ENCODE results near the gene NPB. TPM values are rescaled to one million over a fixed set of nuclear protein-coding genes. Genes with fewer than 3 reads are reported as not detected.

The NPB gene
- total RNA-seq, 1 donor from 2014 or later = 2.0 TPM

- DNase-seq = no peak
Measured at GRCh38 chr17:81926451-81927151, 24.6 kb downstream of the NPB start.

GRCh38 chr17:81927152-81927652 is 25.2 kb downstream of the NPB start:
- no peak for DNase-seq

DNA sequence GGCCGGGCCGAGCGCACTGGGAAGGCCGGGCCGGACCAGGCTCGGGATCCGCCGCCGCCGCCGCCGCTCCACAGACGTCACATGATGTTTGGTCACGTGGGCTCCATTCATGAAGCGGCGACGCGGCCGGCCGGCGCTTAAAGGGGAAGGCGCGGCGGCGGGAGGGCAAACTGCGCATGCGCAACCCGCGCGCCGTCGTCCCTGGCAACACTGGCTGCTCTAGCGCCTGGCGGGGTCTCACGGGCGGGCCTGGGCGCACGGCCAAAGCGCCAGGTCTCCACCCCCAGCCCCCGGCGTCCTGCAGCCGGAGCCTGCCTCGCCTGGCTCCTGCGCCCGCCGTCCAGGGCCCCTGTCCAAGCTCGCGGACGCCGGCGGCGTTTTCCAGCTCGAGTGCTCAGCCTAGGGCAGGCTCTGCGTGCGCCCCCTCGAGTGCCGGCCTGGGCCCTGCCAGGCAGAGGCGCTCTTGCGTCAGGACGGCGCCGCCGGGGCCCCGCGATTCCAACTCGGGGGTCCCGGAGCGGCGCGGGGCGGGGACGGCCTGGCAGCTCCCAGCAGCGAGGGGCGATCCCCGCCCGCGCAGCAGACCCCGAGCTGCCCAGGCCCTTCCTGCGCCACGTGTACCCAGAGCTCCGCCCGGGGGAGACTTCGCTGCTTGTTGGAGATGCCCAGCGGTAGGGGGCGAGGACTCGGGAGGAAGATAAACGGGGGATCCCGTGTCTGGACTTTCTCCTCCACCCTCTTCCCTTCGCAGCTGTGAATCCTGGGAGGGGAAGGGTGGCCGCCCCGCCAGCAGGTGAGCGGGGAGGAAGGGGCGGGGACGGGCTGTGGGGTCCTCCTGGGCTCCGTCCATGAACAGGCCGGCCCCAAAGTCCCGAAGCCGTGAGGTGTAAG is 25.9 kb downstream of the NPB start, which contains the start of gene MAFG:
MAFG (minus strand) TSS at position 83 of the 891 bp plus-strand sequence. CDS start 4,550 bp downstream, outside the sequence.
- DNase-seq = peak; percentile 78

- DNase-seq = no peak
Measured at GRCh38 chr17:81928544-81929252, 26.7 kb downstream of the NPB start.

DNA sequence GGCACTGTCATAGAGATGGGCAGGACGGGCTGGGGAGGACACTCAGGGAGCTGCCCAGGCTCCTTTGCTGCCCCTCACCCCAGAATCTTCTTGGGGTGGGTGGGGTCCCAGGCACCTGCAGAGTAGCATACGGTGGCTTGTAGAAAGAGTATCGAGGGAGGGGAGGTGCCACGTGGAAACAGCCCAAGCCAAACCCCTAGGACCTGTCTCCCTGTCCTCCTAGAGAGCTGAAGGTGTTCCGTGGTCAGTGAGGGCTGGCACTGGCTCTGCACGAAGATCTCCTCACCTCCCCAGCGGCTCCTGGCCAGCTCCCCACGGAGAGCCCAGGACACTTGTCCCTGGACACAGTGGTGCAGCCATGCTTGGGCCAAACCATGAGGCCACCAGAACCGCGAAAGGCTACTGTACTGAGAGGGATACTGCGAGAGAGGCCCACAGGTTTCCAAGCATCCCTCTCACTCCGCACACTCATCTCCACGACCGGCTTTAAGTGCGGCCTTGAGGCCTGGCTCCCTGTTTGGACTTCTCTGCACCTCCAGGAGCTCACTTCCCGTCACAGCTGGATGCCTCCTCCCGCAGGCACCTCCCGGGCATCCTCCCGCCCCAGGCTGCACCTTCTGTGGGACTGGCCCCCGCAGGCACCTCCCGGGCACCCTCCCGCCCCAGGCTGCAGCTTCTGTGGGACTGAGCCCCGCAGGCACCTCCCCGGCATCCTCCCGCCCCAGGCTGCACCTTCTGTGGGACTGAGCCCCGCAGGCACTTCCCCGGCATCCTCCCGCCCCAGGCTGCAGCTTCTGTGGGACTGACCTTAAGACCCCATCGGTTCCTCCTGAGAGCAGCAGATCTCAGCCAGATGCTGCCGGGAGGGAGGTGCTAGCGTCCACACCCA is 27.5 kb downstream of the NPB start:
- DNase-seq = no peak

DNA sequence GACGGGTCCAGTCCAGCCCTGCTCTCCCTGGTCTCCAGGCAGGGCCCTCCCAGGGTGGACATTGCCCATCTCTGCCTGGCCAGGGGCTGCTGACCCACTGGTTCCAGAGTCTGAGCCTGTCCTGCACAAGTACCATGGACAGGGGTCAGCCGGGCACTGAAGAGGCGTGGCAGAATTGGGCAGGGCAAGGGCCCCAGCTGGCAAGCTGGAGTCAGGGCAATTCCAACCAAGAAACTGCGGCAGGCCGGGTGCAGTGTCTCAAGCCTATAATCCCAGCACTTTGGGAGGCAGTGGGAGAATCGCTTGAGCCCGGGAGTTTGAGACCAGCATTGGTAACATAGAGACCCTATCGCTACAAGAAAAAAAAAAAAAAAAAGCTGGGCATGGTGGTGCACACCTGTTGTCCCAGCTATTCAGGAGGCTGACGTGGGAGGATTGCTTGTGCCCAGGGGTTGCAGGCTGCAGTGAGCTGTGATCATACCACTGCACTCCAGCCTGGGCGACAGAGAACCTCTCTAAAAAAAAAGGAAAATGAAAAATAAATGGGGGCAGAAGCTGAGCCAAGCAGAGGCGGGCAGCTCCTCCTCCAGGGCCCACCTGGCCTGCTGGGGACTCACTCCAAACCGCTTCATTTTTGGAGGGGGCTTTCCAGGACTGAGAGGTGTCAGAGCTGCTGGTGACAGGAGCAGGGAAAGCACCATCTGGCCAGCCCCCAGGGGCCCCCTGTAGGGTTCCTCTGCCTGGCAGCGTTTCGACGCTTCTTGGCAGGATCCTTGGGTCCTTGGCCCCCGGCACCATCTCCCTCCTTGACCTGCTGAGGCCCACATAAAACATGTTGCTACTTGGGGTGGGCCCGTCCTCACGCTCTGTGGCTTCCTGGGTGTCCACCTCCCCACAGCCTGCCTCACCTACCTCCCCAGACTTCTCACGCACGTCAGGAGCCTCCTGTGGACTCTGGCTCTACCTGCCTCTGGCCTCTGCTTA is 28.4 kb downstream of the NPB start:
- DNase-seq = no peak

DNA sequence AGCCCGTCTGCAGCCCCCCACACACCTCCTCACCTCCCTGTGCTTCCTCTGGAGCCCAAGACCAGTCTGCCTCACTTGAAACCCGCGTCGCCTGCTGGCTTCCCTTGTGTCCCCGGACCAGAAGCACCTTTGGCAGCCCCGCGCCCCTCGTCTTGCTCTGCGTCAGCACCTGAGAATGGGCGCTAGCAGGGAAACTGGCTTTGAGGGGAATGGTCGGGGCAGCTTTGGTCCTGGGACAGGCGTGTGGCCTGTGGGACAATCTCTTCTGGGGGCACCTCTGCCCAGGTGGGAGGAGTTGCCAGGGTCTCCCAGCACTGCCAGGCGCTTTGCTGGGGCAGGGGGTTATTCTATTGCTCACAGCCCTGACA is 29.1 kb downstream of the NPB start:
- DNase-seq = no peak

DNA sequence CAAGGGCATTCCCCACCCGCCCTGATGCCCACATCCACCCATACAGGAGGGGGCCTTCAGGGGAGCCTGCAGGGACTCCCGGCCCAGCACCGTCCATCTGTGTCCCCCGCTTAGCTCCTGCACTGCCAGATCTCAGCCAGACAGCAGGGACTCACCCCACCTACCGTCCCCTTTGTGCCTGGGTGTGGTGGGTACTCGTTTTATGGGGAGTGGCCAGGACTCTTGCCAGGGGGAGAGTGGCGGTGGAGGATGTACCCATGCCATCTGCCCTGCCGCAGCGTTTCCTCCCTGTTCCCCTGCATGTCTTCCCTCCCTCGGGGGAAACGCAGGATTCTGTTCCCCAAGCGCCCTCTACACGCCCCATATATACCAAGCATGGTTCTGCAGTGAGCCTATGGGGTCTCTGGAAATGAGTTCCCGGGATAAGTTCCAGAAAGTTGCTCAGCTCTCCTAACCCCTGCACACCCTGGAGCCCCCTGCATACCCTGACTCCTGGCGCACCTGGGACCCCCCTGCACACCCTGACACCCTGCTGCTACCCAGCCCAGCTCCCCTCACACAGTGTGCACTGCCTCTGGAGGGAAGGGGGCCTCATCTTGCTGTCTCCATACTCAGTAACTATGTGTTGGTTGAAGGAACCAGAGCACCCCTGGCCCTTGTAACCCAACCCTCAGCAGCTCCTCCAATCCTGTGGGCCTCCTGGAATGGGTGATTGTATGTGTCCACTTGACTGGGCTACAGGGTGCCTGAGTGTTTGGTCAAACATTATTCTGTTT is 29.7 kb downstream of the NPB start:
- DNase-seq = no peak

DNA sequence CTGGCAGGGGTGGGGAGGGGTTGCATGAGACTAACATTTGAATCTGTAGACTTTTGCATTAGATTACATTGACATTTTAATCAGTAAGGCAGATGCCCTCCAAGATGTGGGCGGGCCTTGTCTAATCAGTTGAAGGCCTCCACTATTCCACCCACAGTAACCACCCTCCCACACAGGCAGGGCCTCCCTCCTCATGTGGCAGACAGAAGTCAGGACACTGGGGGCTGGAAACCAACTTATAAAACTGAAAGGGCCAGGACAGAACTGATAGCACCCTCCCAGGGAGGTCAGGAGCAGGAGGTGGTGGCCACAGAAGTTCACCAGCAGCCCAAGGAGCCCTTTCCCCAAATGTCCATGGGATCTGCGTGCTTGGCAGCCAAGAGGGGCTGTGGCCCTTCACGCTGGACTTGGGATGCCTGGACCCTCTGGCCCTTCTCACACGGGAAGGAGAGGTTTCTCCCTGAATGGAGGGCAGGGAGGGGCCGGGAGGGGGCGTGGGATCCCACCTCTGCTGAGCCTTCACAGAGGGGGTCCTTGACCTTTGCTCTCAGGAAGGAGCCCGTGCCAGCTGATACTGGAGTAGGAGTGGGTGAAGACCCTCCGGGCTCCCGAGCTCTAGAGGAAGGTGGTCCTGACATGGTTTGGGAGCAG is 30.4 kb downstream of the NPB start:
- no peak for DNase-seq

DNA sequence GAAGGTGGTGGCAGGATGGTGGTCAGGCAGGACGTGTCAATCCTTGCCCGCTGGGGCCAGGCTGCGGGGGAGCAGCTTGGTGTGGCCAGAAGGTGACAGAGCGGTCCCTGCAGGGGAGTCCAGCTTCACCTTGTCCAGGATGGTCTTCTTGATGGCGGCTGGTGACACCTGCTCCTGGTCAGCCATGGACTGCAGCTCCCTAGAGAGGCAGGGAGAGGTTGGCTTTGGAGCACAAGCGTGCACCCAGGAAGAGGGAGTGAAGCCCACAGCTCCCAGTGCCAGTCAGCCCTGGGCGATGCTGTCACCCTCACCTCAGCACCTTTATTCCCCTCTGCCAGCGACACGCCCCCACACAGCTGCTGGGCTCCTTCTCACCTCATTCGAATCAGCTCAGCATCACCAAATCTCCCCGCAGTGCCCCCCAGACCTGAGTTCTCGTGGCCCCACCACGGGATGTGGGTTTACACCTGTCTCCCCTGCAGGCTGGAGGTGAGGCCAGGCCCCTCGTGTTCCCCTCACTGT is 31.2 kb downstream of the NPB start:
- no peak for DNase-seq

GRCh38 chr17:81934098-81934757 is 32.2 kb downstream of the NPB start:
- no peak for DNase-seq

- no peak for DNase-seq
Measured at GRCh38 chr17:81934850-81935708, 33.0 kb downstream of the NPB start.

GRCh38 chr17:81935709-81936084 is 33.7 kb downstream of the NPB start:
- no peak for DNase-seq

DNA sequence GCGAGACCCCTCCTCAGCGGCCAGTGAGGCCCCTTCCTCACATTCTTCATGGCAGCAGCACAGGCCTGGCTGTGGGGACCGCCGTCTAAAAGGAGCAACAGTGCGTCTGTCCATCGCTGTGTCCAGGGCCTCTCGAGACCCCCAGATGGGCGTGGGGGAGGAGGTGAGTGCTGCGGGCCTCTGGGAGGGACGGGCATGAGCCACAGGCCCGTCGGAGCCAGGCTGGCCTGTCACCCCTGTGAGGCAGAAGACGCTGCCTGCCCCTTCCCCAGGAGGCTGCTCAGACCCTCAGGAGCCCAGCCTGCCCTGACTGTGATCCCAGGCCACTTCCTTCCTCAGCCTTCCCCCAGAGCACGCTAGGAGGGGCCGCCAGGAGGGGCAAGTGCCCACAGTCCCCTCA is 37.2 kb downstream of the NPB start:
- no peak for DNase-seq

DNA sequence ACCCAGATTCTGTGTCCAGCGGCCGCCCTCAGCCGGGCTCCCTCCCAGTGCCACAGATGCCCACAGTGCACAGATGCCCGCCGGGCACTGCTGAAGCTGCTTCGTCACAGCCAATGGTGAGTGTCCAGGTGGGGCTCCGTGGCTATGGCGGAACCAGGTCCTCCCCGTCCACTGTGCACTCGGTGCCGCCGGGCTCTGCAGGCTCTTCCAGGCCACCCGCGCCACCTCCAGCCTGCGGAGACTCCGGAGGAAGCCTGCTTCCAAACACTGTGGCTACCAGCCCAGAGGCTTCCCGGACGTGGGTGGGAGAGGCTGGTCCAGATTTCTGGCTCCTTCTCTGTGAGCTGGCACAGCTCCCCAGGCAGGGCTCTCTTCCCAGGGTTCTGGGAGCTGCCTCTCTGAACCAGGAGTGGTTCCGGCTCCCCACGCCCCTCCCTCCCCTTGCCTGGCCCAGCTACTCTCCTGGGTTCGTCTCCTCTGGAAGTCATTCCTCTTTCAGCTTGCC is 37.9 kb downstream of the NPB start:
- peak; percentile 79 for DNase-seq

- no peak for DNase-seq
Measured at GRCh38 chr17:81940538-81941483, 38.8 kb downstream of the NPB start.

All from occipital lobe (tissue), 2 donors.